ENCODE measurements around the gene ERI3. TPM values are rescaled to one million over a fixed set of nuclear protein-coding genes. Genes with fewer than 3 reads are reported as not detected.

ERI3 gene
- total and polyA plus RNA-seq, 10 of the 15 experiments (the other 5 are each of a cell fraction or from before 2014, with no cell fraction given): 20.6 to 90.4 (median 41.2) TPM

GRCh38 chr1:44221769-44222168 is 133.3 kb downstream of the ERI3 start:
- TF ChIP-seq POLR2AphosphoS5 (IDR thresholded peaks at IDR 0.05; ENCODE audit: low read length) (0 out of 2 replicates have a peak, but pooled peaks have one; percentile 17), CBFB (IDR thresholded peaks at IDR 0.05; ENCODE audit: low read depth) (no peak)
- Histone ChIP-seq H3K27ac (ENCODE audit: control insufficient read depth, insufficient read depth) (no peak overlapping the region), H3K9me3 (replicated peaks; ENCODE audit: control insufficient read depth, insufficient read depth, low read length) (no peaks in the 10 kb centered on the region), H3K4me3 (no peak overlapping the region), H3K27me3 (replicated peaks in 1 of 2; ENCODE audit: control insufficient read depth in 2 of 2, insufficient read depth in 2 of 2, low read length in 1 of 2) (no peaks in the 10 kb centered on the region), H4K20me1 (ENCODE audit: control insufficient read depth, insufficient read depth) (no peaks in the 10 kb centered on the region), H3K36me3 (ENCODE audit: control insufficient read depth in 2 of 2, insufficient read depth in 2 of 2, low read length in 1 of 2) (peaks cover 11 to 24% of the 10 kb centered on the region in 2 experiments; a peak in 3 of 4 replicates), H3K79me2 (ENCODE audit: control insufficient read depth, insufficient read depth, low read length) (no peaks in the 10 kb centered on the region), H3K4me1 (ENCODE audit: control insufficient read depth, insufficient read depth, low read length) (peaks cover 7% of the 10 kb centered on the region), H2AFZ (ENCODE audit: control insufficient read depth, low read depth, low read length) (no peak overlapping the region), H3K4me2 (ENCODE audit: control insufficient read depth, insufficient read depth) (no peak overlapping the region), H3K9ac (ENCODE audit: control insufficient read depth, insufficient read depth, low read length) (no peak overlapping the region)
- WGBS (ENCODE audit: insufficient coverage, insufficient replicate concordance, low lambda C conversion rate, missing lambda C conversion rate): 98% methylated on average over 21 of the region's 23 CpGs
- BruUV-seq (replicated peaks): no TSS peak
- ChIA-PET POLR2A (no interaction called here), CTCF (interaction anchor here (0.6 kb wide), 1 partner anchor 17 kb away, joined by 4 read pairs; no protein-coding TSS in a partner anchor), SMC1A (ENCODE audit: uncharacterized antibody, unreplicated experiment) (no interaction called here), RAD21 (ENCODE audit: unreplicated experiment) (no interaction called here)
- in situ Hi-C loops (cut with MboI) (no loop called here), intact Hi-C loops (cut with micrococcal nuclease; ENCODE audit: unreplicated experiment) (no loop called here)
- FAIRE-seq (no peak), DNase-seq (ENCODE audit: low read depth, low spot score) (no peak), ATAC-seq (no peak)

DNA sequence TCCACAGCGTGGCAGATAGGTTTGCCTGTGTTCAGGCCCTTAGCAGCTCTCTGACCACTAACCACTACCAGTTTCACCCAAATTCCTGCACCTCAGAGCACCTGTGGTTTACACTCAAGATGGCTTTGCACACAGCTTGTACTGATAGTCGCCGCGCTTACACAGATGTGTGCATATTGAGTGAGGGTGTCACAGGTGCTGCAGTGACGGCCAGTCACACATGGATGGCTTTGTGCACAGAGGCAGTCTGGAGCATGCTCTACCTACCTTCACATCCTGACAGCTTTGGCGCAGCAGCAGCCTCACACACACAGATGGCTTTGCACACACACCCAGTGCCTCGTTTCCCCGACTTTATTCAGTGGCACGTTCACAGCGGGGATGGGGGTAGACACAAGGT is 134.3 kb downstream of the ERI3 start:
- 83% methylated on average over 10 of the region's 10 CpGs for WGBS (ENCODE audit: insufficient coverage, insufficient replicate concordance, low lambda C conversion rate, missing lambda C conversion rate)
- TF ChIP-seq, protein P1, sequence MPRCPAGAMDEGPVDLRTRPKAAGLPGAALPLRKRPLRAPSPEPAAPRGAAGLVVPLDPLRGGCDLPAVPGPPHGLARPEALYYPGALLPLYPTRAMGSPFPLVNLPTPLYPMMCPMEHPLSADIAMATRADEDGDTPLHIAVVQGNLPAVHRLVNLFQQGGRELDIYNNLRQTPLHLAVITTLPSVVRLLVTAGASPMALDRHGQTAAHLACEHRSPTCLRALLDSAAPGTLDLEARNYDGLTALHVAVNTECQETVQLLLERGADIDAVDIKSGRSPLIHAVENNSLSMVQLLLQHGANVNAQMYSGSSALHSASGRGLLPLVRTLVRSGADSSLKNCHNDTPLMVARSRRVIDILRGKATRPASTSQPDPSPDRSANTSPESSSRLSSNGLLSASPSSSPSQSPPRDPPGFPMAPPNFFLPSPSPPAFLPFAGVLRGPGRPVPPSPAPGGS (IDR thresholded peaks at IDR 0.05; ENCODE audit: borderline replicate concordance, insufficient read depth, low read depth, low read length, poor library complexity, severe bottlenecking): peak; percentile 53
- TF ChIP-seq RUNX3 (IDR thresholded peaks at IDR 0.05; ENCODE audit: low read length): peak; percentile 91
- TF ChIP-seq, protein P2, sequence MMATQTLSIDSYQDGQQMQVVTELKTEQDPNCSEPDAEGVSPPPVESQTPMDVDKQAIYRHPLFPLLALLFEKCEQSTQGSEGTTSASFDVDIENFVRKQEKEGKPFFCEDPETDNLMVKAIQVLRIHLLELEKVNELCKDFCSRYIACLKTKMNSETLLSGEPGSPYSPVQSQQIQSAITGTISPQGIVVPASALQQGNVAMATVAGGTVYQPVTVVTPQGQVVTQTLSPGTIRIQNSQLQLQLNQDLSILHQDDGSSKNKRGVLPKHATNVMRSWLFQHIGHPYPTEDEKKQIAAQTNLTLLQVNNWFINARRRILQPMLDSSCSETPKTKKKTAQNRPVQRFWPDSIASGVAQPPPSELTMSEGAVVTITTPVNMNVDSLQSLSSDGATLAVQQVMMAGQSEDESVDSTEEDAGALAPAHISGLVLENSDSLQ (IDR thresholded peaks at IDR 0.05): no peak
- 0 out of 2 replicates have a peak, but pooled peaks have one; percentile 14 for TF ChIP-seq EED (IDR thresholded peaks at IDR 0.05; ENCODE audit: low read depth)
- peak; percentile 39; the same call in 1 of the 3 replicates for TF ChIP-seq POU2F2 (IDR thresholded peaks at IDR 0.05; ENCODE audit: borderline replicate concordance, low read depth, low read length)
- TF ChIP-seq CBFB (IDR thresholded peaks at IDR 0.05; ENCODE audit: low read depth): peak; percentile 41; the same call in 1 of the 2 replicates
- TF ChIP-seq HSF1 (IDR thresholded peaks at IDR 0.05; ENCODE audit: low read depth, low read length): no peak
- Histone ChIP-seq H3K9ac (ENCODE audit: control insufficient read depth, insufficient read depth, low read length) (no peak overlapping the region), H3K4me2 (ENCODE audit: control insufficient read depth, insufficient read depth) (no peak overlapping the region; the same call in 1 of the 2 replicates), H3K27me3 (replicated peaks in 1 of 2; ENCODE audit: control insufficient read depth in 2 of 2, insufficient read depth in 2 of 2, low read length in 1 of 2) (no peaks in the 10 kb centered on the region), H3K4me3 (no peak overlapping the region), H3K9me3 (replicated peaks; ENCODE audit: control insufficient read depth, insufficient read depth, low read length) (no peaks in the 10 kb centered on the region), H3K36me3 (ENCODE audit: control insufficient read depth in 2 of 2, insufficient read depth in 2 of 2, low read length in 1 of 2) (peaks cover 11 to 24% of the 10 kb centered on the region in 2 experiments; a peak in 3 of 4 replicates), H3K4me1 (ENCODE audit: control insufficient read depth, insufficient read depth, low read length) (peaks cover 7% of the 10 kb centered on the region), H3K27ac (ENCODE audit: control insufficient read depth, insufficient read depth) (no peak overlapping the region), H2AFZ (ENCODE audit: control insufficient read depth, low read depth, low read length) (no peak overlapping the region), H4K20me1 (ENCODE audit: control insufficient read depth, insufficient read depth) (no peaks in the 10 kb centered on the region), H3K79me2 (ENCODE audit: control insufficient read depth, insufficient read depth, low read length) (no peaks in the 10 kb centered on the region)
- ChIA-PET CTCF (interaction anchor here (0.8 to 2.2 kb wide), 3 partner anchors 95 to 374 kb away, joined by 3 to 10 read pairs (median 3); no protein-coding TSS in a partner anchor), POLR2A (no interaction called here), RAD21 (ENCODE audit: unreplicated experiment) (no interaction called here), SMC1A (ENCODE audit: uncharacterized antibody, unreplicated experiment) (interaction anchor here (1.4 kb wide), 1 partner anchor 96 kb away, joined by 3 read pairs; no protein-coding TSS in a partner anchor)
- intact Hi-C loops (cut with micrococcal nuclease; ENCODE audit: unreplicated experiment): no loop called here
- ATAC-seq (peak; percentile 22), DNase-seq (ENCODE audit: low read depth, low spot score) (no peak), FAIRE-seq (peak; percentile 78)
- in situ Hi-C loops (cut with MboI): no loop called here
- BruUV-seq (replicated peaks): no TSS peak

Measured in GM12878 (cell line).